ENCODE measurements around the gene SLC22A12.
"Not testable (repeated sequence)": the region's sequence is repeated elsewhere in the genome, so short reads cannot be mapped to it uniquely, and the experiment has no call there.

The SLC22A12 gene

GRCh38 chr11:64591257-64592233, 525 bp downstream of the SLC22A12 start:
- DNase-seq: no peak

GRCh38 chr11:64592234-64592615, 1.2 kb downstream of the SLC22A12 start:
- no peak for DNase-seq

- DNase-seq: no peak
Measured at GRCh38 chr11:64592656-64593055, 1.6 kb downstream of the SLC22A12 start.

- no peak for DNase-seq
Measured at GRCh38 chr11:64593156-64594105, 2.4 kb downstream of the SLC22A12 start.

- DNase-seq: no peak
Measured at GRCh38 chr11:64594159-64594939, 3.3 kb downstream of the SLC22A12 start.

- DNase-seq: not testable (repeated sequence)
Measured at GRCh38 chr11:64595922-64596321, 4.9 kb downstream of the SLC22A12 start.

- DNase-seq: no peak
Measured at GRCh38 chr11:64597671-64598101, 6.7 kb downstream of the SLC22A12 start.

- no peak for DNase-seq
Measured at GRCh38 chr11:64598106-64598796, 7.2 kb downstream of the SLC22A12 start.

GRCh38 chr11:64598797-64599697, 8.0 kb downstream of the SLC22A12 start:
- DNase-seq: no peak

GRCh38 chr11:64599698-64600211, 8.7 kb downstream of the SLC22A12 start:
- no peak for DNase-seq

GRCh38 chr11:64600281-64600992, 9.4 kb downstream of the SLC22A12 start:
- DNase-seq: no peak

- no peak for DNase-seq
Measured at GRCh38 chr11:64601605-64602465, 10.8 kb downstream of the SLC22A12 start.

GRCh38 chr11:64602466-64603070, 11.5 kb downstream of the SLC22A12 start:
- DNase-seq: no peak

- DNase-seq: no peak
Measured at GRCh38 chr11:64603411-64604110, 12.5 kb downstream of the SLC22A12 start.

GRCh38 chr11:64604458-64605243, 13.6 kb downstream of the SLC22A12 start:
- no peak for DNase-seq

- no peak for DNase-seq
Measured at GRCh38 chr11:64605244-64605560, 14.2 kb downstream of the SLC22A12 start.
